Lower leg skin (tissue), 4 donors: ENCODE results near the gene IDI2. TPM values are rescaled to one million over a fixed set of nuclear protein-coding genes. Genes with fewer than 3 reads are reported as not detected.
"Not testable (repeated sequence)": the region's sequence is repeated elsewhere in the genome, so short reads cannot be mapped to it uniquely, and the experiment has no call there.

Experiments used
- DNase-seq, 2 donors: peaks; one replicate each; pipeline ENCODE4 v3.0.0-alpha.2; 2019; ENCODE audit warnings: low spot score in 2 of 2
- H3K4me3 ChIP-seq: fragments of 200-600 bp; sonication (generic); 2 replicates; pipeline ENCODE4 v1.5.1; 2017; ENCODE audit warnings: mild to moderate bottlenecking, low read depth; ENCODE audit not compliant: poor library complexity, severe bottlenecking
- CTCF ChIP-seq, 3 donors: fragments of 450-650 bp; IDR thresholded peaks; one replicate each; pipeline ENCODE4 v1.5.1; 2016; ENCODE audit warnings: antibody characterized with exemption in 3 of 3, mild to moderate bottlenecking in 3 of 3, moderate library complexity in 2 of 3
- POLR2A ChIP-seq, 2 donors: fragments of 450-650 bp; IDR thresholded peaks; one replicate each; pipeline ENCODE4 v1.6.1; 2016 to 2017; ENCODE audit warnings: antibody characterized with exemption in 2 of 2, mild to moderate bottlenecking in 1 of 2, moderate library complexity in 1 of 2
- WGBS, 2 donors: methylation state at CpG; one replicate each; pipeline ENCODE4 v1.1.5; 2018; 5-methylcytosine and 5-hydroxymethylcytosine counted together
- intact Hi-C: fragments of 100-400 bp; cut with DNase I; formaldehyde crosslinking; loops from one replicate; pipeline ENCODE4 v1.15.0; 2023; ENCODE audit warnings: low total_unique reads
- total RNA-seq, 4 donors: library from RNA; depleted of rRNA; stranded (reverse); fragments of >200 nt; gene quantifications; one replicate each; pipeline ENCODE4 v1.1.0, GENCODE V29; 2016

IDI2 gene
- total RNA-seq = not detected

GRCh38 chr10:1025683-1026082 is at the start of gene IDI2:
Gene IDI2 (minus strand): TSS chr10:1025859. CDS start chr10:1024723, 1,136 bp downstream.
- intact Hi-C loops = no loop called here
- WGBS, 2 donors = 49 to 71% methylated on average over 1 of the region's 1 CpG
- TF ChIP-seq POLR2A (IDR thresholded peaks at IDR 0.05) (no peak), CTCF (IDR thresholded peaks at IDR 0.05) (no peak)
- no peak for DNase-seq
- H3K4me3 ChIP-seq = no peak within 1 kb of the TSS

GRCh38 chr10:1074748-1075308 is 49.2 kb upstream of the IDI2 start:
- DNase-seq = no peak
- no peak for TF ChIP-seq POLR2A (IDR thresholded peaks at IDR 0.05)
- TF ChIP-seq CTCF (IDR thresholded peaks at IDR 0.05) = no peak
- intact Hi-C loops = no loop called here
- 92% methylated on average over 18 of the region's 18 CpGs for WGBS, 2 donors
- no peak overlapping the region for H3K4me3 ChIP-seq

GRCh38 chr10:1074052-1074747 is 48.5 kb upstream of the IDI2 start:
- intact Hi-C loops = no loop called here
- TF ChIP-seq CTCF (IDR thresholded peaks at IDR 0.05) (no peak), POLR2A (IDR thresholded peaks at IDR 0.05) (no peak)
- no peak overlapping the region for H3K4me3 ChIP-seq
- no peak for DNase-seq
- WGBS, 2 donors = 90 to 94% methylated on average over 24 of the region's 24 CpGs

- WGBS, 2 donors = 76 to 78% methylated on average over 7 of the region's 7 CpGs
- intact Hi-C loops = no loop called here
- H3K4me3 ChIP-seq = no peak overlapping the region
- TF ChIP-seq POLR2A (IDR thresholded peaks at IDR 0.05) (no peak), CTCF (IDR thresholded peaks at IDR 0.05) (no peak)
- DNase-seq = no peak
Observed at GRCh38 chr10:1070919-1071318, 45.3 kb upstream of the IDI2 start.

GRCh38 chr10:1068380-1069361 is 43.0 kb upstream of the IDI2 start:
- no peak overlapping the region for H3K4me3 ChIP-seq
- intact Hi-C loops = no loop called here
- WGBS, 2 donors = 89 to 90% methylated on average over 10 of the region's 10 CpGs
- no peak for TF ChIP-seq POLR2A (IDR thresholded peaks at IDR 0.05)
- no peak for TF ChIP-seq CTCF (IDR thresholded peaks at IDR 0.05)
- no peak for DNase-seq

- intact Hi-C loops, H3K4me3 ChIP-seq, DNase-seq: not testable (repeated sequence)
- 95 to 96% methylated on average over 8 of the region's 8 CpGs for WGBS, 2 donors
Observed at GRCh38 chr10:1066734-1067133, 41.1 kb upstream of the IDI2 start.
